ENCODE measurements around the gene PROM2. TPM values are rescaled to one million over a fixed set of nuclear protein-coding genes. Genes with fewer than 3 reads are reported as not detected.

The PROM2 gene
- total RNA-seq, 1 experiment from 2014 or later, result 3.1 TPM

GRCh38 chr2:95238131-95238530 is 36.1 kb upstream of the PROM2 start:
- no peak overlapping the region for H3K4me3 Mint-ChIP-seq
- Histone ChIP-seq H3K18ac (ENCODE audit: insufficient read length, low read depth, low read length) (no peak overlapping the region), H2AK5ac (ENCODE audit: insufficient read length, low read length) (no peak overlapping the region), H3K9ac (ENCODE audit: extremely low read depth, insufficient read length, low read length) (no peak overlapping the region), H3K9me3 (ENCODE audit: control insufficient read depth, low read depth, low read length) (peaks cover 15% of the 10 kb centered on the region), H2AFZ (ENCODE audit: low read length) (no peak overlapping the region), H2BK120ac (ENCODE audit: low read depth, low read length, poor library complexity, severe bottlenecking) (no peak overlapping the region), H4K8ac (replicated peaks; ENCODE audit: insufficient read length, low read depth, low read length) (no peak overlapping the region), H3K27me3 (ENCODE audit: insufficient read depth, low read length) (no peaks in the 10 kb centered on the region), H3K4me2 (ENCODE audit: insufficient read depth, insufficient read length, low read length) (no peak overlapping the region), H3K79me2 (ENCODE audit: insufficient read depth, low read length) (no peaks in the 10 kb centered on the region), H3T11ph (ENCODE audit: low read length) (no peak overlapping the region), H2BK12ac (ENCODE audit: insufficient read length, low read depth, low read length) (no peak overlapping the region), H3K23me2 (ENCODE audit: insufficient read length, low read depth, low read length, poor library complexity, severe bottlenecking) (no peaks in the 10 kb centered on the region), H3K4me1 (ENCODE audit: insufficient read depth, low read length) (no peaks in the 10 kb centered on the region), H3K79me1 (ENCODE audit: insufficient read depth, low read depth, low read length, poor library complexity, severe bottlenecking) (no peaks in the 10 kb centered on the region), H3K23ac (ENCODE audit: insufficient read length, low read depth, low read length) (no peak overlapping the region), H3K4ac (ENCODE audit: low read depth, low read length) (no peak overlapping the region), H2BK5ac (ENCODE audit: insufficient read length, low read length) (no peak overlapping the region), H3K14ac (ENCODE audit: insufficient read depth, low read length) (no peak overlapping the region), H3K56ac (ENCODE audit: insufficient read length, low read depth, low read length) (no peak overlapping the region), H2BK20ac (ENCODE audit: low read depth, low read length, poor library complexity, severe bottlenecking) (no peak overlapping the region), H4K5ac (ENCODE audit: insufficient read length, low read depth, low read length) (no peak overlapping the region), H4K20me1 (ENCODE audit: control insufficient read depth, insufficient read depth, insufficient read length) (no peaks in the 10 kb centered on the region), H3K27ac (ENCODE audit: insufficient read length, low read depth, low read length) (no peak overlapping the region), H2BK15ac (ENCODE audit: low read depth, low read length) (no peak overlapping the region), H4K91ac (ENCODE audit: insufficient read length, low read depth, low read length) (no peak overlapping the region)
- no peak for DNase-seq
- peaks cover 77 to 80% of the 10 kb centered on the region in 2 experiments for H3K9me3 Mint-ChIP-seq
- no peaks in the 10 kb centered on the region for H3K4me1 Mint-ChIP-seq
- no peak for TF ChIP-seq CTCF (conservative IDR thresholded peaks at IDR 0.05)
- peaks cover 11% of the 10 kb centered on the region for H3K27me3 Mint-ChIP-seq (ENCODE audit: low read depth)
- H3K27ac Mint-ChIP-seq, result no peak overlapping the region
- peaks cover 15 to 19% (median 16%) of the 10 kb centered on the region in 3 experiments; a peak in 6 of 7 replicates for H3K36me3 Mint-ChIP-seq (ENCODE audit: insufficient read depth in 1 of 3, low read depth in 3 of 3)
